Panc1 (cell line): ENCODE measurements around the gene OSBPL10. TPM values are rescaled to one million over a fixed set of nuclear protein-coding genes. Genes with fewer than 3 reads are reported as not detected.

ENCODE experiments used
- ATAC-seq: fragments of 200-7000 bp; cut with Tn5 transposase; 2 replicates; pipeline ENCODE4 v1.9.1; 2020; ENCODE audit warnings: mild to moderate bottlenecking, moderate library complexity
- BruUV-seq: library from RNA; stranded (reverse); fragments of 400-500 nt; replicated peaks from 2 replicates; lab custom pipeline; 2021; lab: Mats Ljungman, UMichigan
- CTCF ChIA-PET: fragments of 300-600 bp; sonication (Branson Sonifier 250); formaldehyde crosslinking; loops from one replicate; lab custom pipeline; 2022; ENCODE audit warnings: antibody characterized with exemption; lab: Charles Lee
- POLR2A ChIA-PET: fragments of 300-600 bp; sonication (Branson Sonifier 250); formaldehyde crosslinking; loops from one replicate; lab custom pipeline; 2022; ENCODE audit warnings: antibody characterized with exemption; lab: Charles Lee
- DNase-seq: peaks from one replicate; pipeline ENCODE4 v3.0.0-alpha.2; 2010; ENCODE audit warnings: low read depth, low spot score
- H3K27ac ChIP-seq: 2 replicates; pipeline ENCODE4 v1.5.1; 2011; ENCODE audit warnings: mild to moderate bottlenecking, low read length, inconsistent platforms
- H3K27me3 ChIP-seq: fragments of 200-500 bp; sonication (Bioruptor generic); 2 replicates; pipeline ENCODE4 v1.6.0; 2014; ENCODE audit warnings: low read length, inconsistent platforms; ENCODE audit not compliant: control insufficient read depth, insufficient read depth
- H3K36me3 ChIP-seq: fragments of 200-500 bp; sonication (Bioruptor generic); 2 replicates; pipeline ENCODE4 v1.5.1; 2014; ENCODE audit warnings: inconsistent platforms, mild to moderate bottlenecking, low read length, moderate library complexity; ENCODE audit not compliant: control insufficient read depth, insufficient read depth
- H3K4me1 ChIP-seq: 2 replicates; pipeline ENCODE4 v1.5.1; 2011; ENCODE audit warnings: inconsistent platforms, mild to moderate bottlenecking, low read length, moderate library complexity; ENCODE audit not compliant: control insufficient read depth, insufficient read depth
- H3K4me3 ChIP-seq, 2 experiments: 2 replicates each; pipeline ENCODE4 v1.5.1; 2011 to 2012; ENCODE audit warnings: low read depth in 2 of 2, low read length in 2 of 2, mild to moderate bottlenecking in 2 of 2, inconsistent platforms in 1 of 2, moderate library complexity in 1 of 2
- H3K9me3 ChIP-seq: fragments of 200-500 bp; sonication (Bioruptor generic); 2 replicates; pipeline ENCODE4 v1.5.1; 2014; ENCODE audit warnings: low read depth, mild to moderate bottlenecking, inconsistent platforms, low read length, moderate library complexity; ENCODE audit not compliant: control insufficient read depth, insufficient read depth
- POLR2AphosphoS5 ChIP-seq: IDR thresholded peaks from 2 replicates; pipeline ENCODE4 v1.6.1; 2012; ENCODE audit warnings: mild to moderate bottlenecking, low read depth, low read length, moderate library complexity
- SIN3A ChIP-seq: IDR thresholded peaks from 2 replicates; pipeline ENCODE4 v1.6.1; 2012; ENCODE audit warnings: low read depth, mild to moderate bottlenecking, low read length, moderate library complexity, borderline replicate concordance; ENCODE audit not compliant: insufficient read depth
- TCF7L2 ChIP-seq: IDR thresholded peaks from 2 replicates; pipeline ENCODE4 v1.6.1; 2011; ENCODE audit warnings: mild to moderate bottlenecking, low read depth, low read length, inconsistent platforms
- in situ Hi-C: cut with HindIII; loops from 2 replicates; pipeline ENCODE4 v1.10.0; 2016; ENCODE audit warnings: low sequenced_read_pairs, low pct_unique_long_range_greater_than_20kb
- intact Hi-C: fragments of 100-400 bp; cut with micrococcal nuclease; formaldehyde crosslinking; loops from one replicate; pipeline ENCODE4 v1.10.0; 2022; ENCODE audit not compliant: unreplicated experiment
- total RNA-seq: library from RNA; stranded (reverse); gene quantifications from one replicate; pipeline ENCODE4 v1.2.1, GENCODE V29; 2021; ENCODE audit not compliant: unreplicated experiment
- TF ChIP-seq, protein P1 (sequence below): fragments of 450-650 bp; IDR thresholded peaks from 2 replicates; pipeline ENCODE4 v1.5.1; 2017; ENCODE audit warnings: mild to moderate bottlenecking
- TF ChIP-seq, protein P2 (sequence below), 2 experiments: IDR thresholded peaks; 2 replicates each; pipeline ENCODE4 v1.6.1; 2011 to 2012; ENCODE audit warnings: low read depth in 2 of 2, control low read depth in 1 of 2, low read length in 1 of 2, mild to moderate bottlenecking in 1 of 2, moderate library complexity in 1 of 2; ENCODE audit not compliant: insufficient read depth in 1 of 2

The OSBPL10 gene
- total RNA-seq, 1 experiment from 2014 or later, result 88.1 TPM

DNA sequence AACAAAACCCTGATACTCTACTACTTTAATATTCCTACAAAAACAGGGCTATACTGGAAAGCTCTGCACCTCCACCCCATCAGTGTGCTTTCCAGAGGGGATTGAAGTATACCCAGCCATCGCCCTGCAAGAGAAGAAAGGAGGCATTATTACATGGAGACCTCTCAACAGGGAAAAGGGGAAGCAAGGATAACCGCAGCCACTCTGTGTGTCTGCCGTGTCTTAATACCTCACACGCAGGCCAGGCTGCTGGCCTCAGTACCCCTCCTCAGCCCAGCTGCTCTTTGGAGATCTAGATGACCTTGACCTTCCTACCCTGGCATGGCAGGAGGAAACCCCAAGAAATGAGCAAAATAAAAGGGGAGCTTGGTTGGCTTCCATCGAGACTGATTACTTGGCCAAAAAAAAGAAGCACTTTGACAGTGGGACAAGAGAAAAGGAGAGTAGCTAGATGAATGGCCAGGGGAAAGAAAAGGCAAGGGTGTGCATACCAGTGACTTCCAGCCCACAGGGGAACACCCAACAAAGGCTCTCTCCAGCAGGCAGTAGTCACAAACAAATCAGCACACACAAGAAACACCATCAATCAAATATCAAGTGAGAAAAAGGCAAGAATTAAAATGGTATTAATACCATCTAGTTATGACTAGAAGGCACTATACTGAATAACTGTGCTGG is 318.9 kb downstream of the OSBPL10 start:
- H3K27ac ChIP-seq, result no peak overlapping the region
- in situ Hi-C loops (no loop called here), intact Hi-C loops (no loop called here)
- BruUV-seq, result no TSS peak
- ATAC-seq (no peak), DNase-seq (no peak)
- ChIA-PET CTCF (no interaction called here), POLR2A (no interaction called here)
- no peaks in the 10 kb centered on the region for H3K9me3 ChIP-seq
- no peaks in the 10 kb centered on the region for H3K27me3 ChIP-seq
- H3K4me3 ChIP-seq, result no peak overlapping the region
- TF ChIP-seq, protein P1, sequence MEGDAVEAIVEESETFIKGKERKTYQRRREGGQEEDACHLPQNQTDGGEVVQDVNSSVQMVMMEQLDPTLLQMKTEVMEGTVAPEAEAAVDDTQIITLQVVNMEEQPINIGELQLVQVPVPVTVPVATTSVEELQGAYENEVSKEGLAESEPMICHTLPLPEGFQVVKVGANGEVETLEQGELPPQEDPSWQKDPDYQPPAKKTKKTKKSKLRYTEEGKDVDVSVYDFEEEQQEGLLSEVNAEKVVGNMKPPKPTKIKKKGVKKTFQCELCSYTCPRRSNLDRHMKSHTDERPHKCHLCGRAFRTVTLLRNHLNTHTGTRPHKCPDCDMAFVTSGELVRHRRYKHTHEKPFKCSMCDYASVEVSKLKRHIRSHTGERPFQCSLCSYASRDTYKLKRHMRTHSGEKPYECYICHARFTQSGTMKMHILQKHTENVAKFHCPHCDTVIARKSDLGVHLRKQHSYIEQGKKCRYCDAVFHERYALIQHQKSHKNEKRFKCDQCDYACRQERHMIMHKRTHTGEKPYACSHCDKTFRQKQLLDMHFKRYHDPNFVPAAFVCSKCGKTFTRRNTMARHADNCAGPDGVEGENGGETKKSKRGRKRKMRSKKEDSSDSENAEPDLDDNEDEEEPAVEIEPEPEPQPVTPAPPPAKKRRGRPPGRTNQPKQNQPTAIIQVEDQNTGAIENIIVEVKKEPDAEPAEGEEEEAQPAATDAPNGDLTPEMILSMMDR, result no peak
- TF ChIP-seq SIN3A, result no peak
- TF ChIP-seq TCF7L2, result no peak
- TF ChIP-seq POLR2AphosphoS5, result no peak
- TF ChIP-seq, protein P2, sequence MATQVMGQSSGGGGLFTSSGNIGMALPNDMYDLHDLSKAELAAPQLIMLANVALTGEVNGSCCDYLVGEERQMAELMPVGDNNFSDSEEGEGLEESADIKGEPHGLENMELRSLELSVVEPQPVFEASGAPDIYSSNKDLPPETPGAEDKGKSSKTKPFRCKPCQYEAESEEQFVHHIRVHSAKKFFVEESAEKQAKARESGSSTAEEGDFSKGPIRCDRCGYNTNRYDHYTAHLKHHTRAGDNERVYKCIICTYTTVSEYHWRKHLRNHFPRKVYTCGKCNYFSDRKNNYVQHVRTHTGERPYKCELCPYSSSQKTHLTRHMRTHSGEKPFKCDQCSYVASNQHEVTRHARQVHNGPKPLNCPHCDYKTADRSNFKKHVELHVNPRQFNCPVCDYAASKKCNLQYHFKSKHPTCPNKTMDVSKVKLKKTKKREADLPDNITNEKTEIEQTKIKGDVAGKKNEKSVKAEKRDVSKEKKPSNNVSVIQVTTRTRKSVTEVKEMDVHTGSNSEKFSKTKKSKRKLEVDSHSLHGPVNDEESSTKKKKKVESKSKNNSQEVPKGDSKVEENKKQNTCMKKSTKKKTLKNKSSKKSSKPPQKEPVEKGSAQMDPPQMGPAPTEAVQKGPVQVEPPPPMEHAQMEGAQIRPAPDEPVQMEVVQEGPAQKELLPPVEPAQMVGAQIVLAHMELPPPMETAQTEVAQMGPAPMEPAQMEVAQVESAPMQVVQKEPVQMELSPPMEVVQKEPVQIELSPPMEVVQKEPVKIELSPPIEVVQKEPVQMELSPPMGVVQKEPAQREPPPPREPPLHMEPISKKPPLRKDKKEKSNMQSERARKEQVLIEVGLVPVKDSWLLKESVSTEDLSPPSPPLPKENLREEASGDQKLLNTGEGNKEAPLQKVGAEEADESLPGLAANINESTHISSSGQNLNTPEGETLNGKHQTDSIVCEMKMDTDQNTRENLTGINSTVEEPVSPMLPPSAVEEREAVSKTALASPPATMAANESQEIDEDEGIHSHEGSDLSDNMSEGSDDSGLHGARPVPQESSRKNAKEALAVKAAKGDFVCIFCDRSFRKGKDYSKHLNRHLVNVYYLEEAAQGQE (IDR thresholded peaks at IDR 0.05; ENCODE audit: insufficient read depth in 1 of 2, low read depth in 2 of 2, low read length in 1 of 2), result no peak
- H3K36me3 ChIP-seq, result no peaks in the 10 kb centered on the region; the same call in none of the 2 replicates
- H3K4me1 ChIP-seq, result no peaks in the 10 kb centered on the region

DNA sequence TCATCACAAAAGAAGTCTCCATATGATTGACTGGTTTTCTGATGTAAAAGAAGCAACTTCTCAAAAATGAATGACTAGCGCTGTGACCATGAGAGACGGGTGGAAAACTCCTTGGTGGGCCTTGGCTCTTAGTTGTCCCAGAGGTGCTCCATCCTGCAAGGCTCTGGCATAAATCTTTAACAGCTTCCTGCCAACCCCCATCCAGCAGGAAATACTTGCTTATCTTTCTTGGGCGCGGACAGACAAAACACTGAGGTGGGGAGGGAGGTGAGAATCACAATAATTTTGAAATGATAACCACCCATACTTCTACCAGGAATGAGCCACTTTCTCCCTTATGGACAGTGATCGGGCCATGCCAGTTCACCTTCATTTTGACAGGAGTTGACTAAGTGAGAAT is 319.8 kb downstream of the OSBPL10 start:
- H3K36me3 ChIP-seq, result no peaks in the 10 kb centered on the region; the same call in none of the 2 replicates
- POLR2A ChIA-PET, result no interaction called here
- ATAC-seq, result no peak
- H3K27me3 ChIP-seq, result no peaks in the 10 kb centered on the region
- no peaks in the 10 kb centered on the region for H3K4me1 ChIP-seq
- no peak overlapping the region for H3K4me3 ChIP-seq
- intact Hi-C loops (no loop called here), in situ Hi-C loops (no loop called here)
- H3K27ac ChIP-seq, result no peak overlapping the region
- CTCF ChIA-PET, result no interaction called here
- H3K9me3 ChIP-seq, result no peaks in the 10 kb centered on the region
- TF ChIP-seq, protein P2 (IDR thresholded peaks at IDR 0.05; ENCODE audit: insufficient read depth in 1 of 2, low read depth in 2 of 2, low read length in 1 of 2), result no peak
- TF ChIP-seq POLR2AphosphoS5 (no peak), SIN3A (no peak), TCF7L2 (no peak)
- TF ChIP-seq, protein P1, result no peak
- BruUV-seq, result no TSS peak
- no peak for DNase-seq
